Activated CD4-positive, alpha-beta T cell treated with anti-CD3 and anti-CD28 coated beads for 24 hours (primary cell): ENCODE measurements around the gene POU2F3.

Source experiments
- DNase-seq, 2 donors: peaks; one replicate each; pipeline ENCODE4 v3.0.0-alpha.2; 2020; ENCODE audit warnings: low read depth in 2 of 2

The POU2F3 gene

DNA sequence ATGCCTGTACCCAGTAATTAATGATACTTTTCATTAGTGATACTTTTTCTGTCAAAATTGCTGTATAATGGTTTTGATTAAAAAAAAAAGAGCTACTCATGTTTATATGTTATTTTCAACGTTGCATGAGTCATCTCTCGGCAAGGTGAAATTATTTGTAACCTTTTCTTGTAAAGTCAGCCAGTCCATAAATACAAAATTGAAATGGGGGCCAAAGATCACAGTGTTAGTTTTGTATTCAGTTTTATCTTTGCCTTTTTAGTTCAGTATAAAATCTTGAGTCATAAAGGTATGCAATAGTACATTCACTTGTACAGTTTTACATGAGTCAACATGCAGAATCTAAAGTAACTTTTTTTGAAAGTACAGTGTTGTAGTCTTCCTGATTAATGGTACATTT is 100.6 kb downstream of the POU2F3 start:
- DNase-seq, result no peak

DNA sequence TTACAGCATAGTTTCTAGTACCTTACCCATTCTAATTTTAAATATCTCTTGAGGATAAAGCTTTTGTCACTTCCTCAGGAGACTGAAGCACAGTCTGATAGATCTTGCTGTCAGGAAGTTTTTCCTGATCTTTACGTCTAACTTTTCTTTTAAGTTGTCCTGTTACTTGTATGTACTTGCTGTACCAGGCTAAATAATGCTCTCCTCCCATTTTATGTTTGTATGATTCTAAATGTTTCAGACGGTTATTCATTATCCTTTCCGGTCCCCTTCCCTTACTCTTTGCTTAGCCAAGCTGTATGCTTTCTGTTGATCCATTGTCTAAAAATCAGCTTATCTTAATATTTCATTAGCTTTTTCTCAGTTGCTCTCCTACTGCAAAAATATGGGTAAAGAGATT is 102.3 kb downstream of the POU2F3 start:
- DNase-seq, result no peak

DNA sequence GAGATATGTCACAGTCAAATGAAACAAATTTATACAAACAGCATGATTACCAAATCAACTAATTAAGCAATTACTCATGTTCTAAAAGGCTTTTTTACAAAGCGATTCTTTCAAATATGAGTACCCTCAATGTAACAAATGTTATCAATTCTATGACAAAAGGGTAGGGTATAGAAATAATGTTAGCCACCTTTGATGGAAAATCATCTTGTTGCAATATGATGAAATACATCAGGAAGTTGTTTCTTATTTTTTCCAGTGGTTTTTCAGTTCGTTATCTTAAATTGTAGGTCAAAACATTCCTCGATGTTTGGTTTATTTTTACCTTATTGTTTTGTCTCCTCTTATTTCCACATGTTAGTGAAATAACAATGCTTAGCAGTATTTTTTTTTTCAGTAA is 102.7 kb downstream of the POU2F3 start:
- no peak for DNase-seq

DNA sequence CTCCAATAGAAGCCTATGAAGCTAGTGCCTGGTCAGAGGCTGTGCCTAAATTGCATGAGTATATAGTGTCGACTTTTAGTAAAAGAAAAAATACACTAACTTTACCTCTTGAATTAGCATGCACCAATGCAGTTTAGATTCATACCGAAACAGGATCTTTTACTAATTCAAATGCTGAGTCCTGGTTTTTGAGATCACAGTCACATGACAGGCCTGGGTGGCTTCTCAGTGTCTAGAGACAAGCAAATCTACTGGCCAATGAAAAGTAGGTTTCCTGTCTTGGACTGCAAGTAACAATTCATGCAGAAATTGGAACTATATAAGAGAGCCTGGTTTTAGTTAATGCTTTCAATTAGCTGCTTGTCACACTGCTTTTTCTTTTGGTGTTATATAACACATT is 103.5 kb downstream of the POU2F3 start:
- DNase-seq, result no peak

DNA sequence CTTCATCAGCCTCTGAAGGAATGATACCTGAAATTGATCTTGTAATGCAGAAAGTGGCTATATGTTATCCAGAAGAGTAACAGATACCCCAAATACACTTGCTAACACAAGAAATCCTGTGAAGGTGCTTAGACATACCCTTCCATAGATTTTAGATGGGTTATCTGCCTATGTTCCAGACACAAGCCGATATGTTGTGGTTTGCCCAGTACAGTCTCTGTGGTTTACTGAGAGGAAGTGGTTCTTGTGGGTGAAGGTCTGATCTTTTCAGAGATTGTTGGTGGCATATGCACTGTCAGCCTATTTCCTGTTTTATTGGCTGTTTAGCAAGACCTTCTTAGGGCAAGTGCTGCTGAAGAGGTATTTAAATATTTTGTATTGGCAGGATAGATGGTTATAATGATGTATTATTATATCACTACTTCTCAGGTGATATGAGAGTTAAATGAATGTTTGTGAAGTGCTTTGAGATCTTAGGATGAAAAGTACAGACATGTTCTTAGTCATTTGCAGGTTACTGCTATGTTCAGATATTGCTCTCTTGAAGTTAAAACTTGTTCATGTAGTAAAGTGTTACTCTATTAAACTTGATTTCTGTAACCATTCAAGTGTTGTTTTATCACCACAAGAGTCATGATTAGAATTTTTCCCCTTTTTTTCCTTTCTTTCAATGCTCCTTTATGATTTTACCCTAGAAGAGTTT is 104.5 kb downstream of the POU2F3 start:
- no peak for DNase-seq

DNA sequence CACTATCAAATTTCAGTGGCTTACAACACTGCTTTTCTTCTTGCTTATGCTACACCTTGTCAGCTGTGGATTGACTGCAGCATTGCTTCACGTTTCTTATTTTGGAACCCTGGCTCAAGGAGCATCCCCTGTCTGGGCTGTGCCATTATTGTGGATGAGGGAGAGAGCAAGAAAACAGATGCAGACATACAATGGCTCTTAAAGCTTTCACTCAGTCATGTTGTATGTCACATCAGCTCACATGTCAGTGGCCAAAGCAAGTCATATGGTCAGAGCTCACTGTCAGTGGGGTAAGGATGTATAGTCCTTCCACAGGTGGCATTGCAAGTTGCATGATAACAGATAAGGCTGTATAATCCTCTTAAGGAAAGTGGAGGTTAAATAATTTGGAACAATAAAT is 106.3 kb downstream of the POU2F3 start:
- DNase-seq, result no peak

DNA sequence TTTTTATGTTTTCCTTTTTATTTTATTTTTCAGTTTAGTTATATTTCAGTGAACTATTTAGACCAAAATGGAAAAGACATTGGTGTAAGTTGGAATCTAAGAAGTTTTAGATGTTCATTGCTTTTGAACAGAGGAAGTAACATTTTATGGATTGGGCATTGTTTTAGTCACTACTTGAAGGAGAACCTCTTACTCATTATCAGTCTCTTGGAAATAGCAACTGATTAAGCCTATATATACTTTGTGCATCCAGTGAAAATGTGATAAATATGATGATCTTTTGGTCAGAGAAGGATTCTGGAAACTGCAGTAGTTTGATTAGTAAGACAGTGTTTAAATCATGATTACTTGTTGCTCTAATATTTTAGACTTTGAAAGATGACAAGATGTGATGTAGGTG is 110.7 kb downstream of the POU2F3 start:
- no peak for DNase-seq

DNA sequence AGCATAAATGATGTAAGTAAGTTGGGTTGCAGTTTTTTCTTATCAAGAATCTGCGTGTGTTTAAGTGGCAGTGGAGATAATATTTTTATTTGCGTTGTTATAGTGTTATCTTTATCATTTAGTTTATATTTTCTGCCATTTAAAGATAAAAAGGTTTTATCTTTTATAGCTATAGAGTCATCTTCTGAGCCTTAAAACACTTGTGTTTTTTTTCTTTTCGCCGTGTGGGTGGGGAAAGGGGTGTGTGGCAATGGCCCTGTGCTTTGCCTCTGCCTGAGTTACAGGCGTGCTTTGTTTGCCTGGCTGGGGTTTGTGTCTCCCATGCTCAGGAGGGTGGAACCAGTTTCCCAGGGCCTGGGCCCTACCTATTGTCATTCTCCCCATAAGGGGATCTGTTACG is 112.5 kb downstream of the POU2F3 start:
- no peak for DNase-seq

DNA sequence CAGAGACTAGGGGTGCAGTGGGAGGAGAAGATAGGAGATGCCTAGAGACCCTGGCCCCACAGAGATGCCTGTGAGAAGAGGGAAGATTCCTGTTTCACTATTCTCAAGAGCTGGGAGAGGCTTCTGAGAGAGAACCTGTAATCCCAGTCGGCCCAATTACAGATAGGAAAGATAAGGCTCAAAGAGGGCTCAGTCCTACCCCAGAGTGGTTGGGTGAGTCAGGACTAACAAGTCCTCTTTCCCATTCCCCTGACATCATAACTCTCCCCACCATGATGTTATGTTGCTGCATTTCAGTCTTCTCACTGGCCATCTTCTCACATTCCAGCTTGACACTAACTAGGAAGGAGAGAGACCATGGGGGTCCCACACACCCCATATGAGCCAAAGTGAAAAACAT is 114.1 kb downstream of the POU2F3 start:
- DNase-seq, result no peak

DNA sequence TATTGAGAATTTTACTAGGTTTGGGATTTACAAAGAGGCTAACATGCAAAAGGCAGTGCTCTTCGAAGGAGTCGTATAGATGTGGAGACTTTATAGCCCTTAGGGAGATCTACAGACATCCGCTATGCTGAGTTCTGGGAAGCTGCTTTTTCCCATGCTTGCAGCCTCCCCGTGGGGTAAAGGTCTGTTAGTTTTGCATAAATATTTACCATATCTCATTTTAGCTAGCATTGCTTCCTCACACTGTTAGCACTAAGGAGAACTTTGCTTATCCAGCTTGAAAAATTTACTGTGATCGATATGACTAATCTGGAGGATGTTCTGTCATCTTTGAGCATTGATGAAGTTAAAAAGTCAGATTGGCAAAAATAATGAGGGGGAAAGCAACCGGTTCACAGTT is 114.8 kb downstream of the POU2F3 start:
- DNase-seq, result no peak

DNA sequence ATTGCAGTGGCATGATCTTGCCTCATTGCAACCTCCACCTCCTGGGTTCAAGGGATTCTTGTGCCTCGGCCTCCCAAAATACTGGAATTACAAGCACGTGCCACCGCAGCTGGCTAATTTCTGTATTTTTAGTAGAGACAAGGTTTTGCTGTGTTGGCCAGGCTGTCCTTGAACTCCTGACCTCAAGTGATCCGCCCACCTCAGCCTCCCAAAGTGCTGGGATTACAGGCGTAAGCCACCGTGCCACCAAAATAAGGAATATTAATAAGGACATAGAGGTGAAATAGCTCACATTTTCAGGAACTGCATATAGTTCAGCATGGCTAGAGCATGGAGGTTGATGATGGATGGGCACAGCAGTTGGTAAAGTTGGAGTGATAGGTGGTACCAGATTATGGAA is 117.7 kb downstream of the POU2F3 start:
- no peak for DNase-seq

DNA sequence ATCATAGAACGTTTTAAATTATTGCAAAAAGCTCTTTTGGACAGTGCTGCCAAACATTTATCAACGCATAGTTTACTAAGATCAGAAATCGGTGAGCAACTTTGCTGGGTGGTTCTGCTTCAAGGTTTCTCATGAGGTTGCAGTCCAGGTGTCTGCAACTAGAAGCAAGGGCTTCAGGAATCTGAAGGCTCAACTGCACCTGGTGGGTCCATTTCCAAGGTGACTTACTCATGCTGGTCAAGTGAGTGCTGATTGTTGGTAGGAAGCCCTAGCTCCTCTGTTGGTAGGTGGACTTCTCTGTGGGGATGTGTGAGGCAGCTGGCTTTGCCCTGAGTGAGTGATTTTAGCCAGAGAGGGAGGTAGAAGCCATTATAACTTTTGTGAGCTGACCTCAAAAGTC is 118.8 kb downstream of the POU2F3 start:
- DNase-seq, result no peak

DNA sequence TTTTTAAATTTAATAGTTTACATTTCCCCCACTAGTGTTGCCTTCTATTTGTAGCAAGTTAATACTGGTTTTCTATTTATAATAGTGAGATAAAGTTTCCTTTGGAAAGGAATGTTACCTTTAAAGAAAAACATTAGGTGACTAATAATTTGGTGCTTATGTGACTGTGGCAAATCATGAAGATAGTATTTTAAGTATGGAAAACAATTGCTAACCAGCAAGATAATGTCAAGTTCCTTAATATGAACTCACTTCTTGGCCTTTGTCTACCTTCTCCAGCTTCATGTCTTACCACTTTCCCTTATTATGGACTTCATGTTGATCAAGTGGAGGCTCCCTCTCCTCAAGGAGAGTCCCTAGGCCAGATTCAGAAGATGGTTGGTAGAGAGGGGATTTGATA is 123.5 kb downstream of the POU2F3 start:
- DNase-seq, result no peak

DNA sequence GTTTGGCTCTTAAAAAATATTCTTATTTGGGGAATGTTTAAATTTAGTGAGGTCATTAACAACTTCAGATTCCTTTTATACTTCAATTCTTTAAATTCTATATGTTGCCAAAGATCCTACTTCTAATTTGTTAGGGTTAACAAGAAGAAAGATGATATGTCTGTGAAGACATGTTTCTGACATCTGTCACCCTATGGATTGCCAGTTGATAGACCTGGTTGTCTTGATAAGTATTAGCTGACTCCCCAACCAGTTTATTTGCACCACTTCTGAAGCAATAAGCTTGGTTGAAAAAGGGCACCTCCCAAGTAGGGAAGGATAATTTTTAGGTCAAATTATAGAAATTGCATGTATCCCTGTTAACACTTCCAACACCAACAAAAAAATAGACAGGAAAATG is 125.6 kb downstream of the POU2F3 start:
- no peak for DNase-seq
